Endometrial microvascular endothelial cells (primary cell): ENCODE measurements around the gene NTNG1. TPM values are rescaled to one million over a fixed set of nuclear protein-coding genes. Genes with fewer than 3 reads are reported as not detected.

Experiments
- in situ Hi-C: cut with HindIII; loops from 2 replicates; pipeline ENCODE4 v1.10.0; 2017; ENCODE audit warnings: low sequenced_read_pairs, low pct_unique_long_range_greater_than_20kb; ENCODE audit errors: inconsistent ontology term
- total RNA-seq: library from RNA; depleted of rRNA; stranded (reverse); fragments of >200 nt; gene quantifications from one replicate; pipeline ENCODE4 v1.2.3, GENCODE V29; 2015; ENCODE audit errors: inconsistent ontology term

The NTNG1 gene
- total RNA-seq, 1 donor from 2014 or later: not detected

GRCh38 chr1:107460035-107460434 lies 319.2 kb downstream of the NTNG1 start:
- in situ Hi-C loops: no loop called here

GRCh38 chr1:107464827-107465226 lies 324.0 kb downstream of the NTNG1 start:
- in situ Hi-C loops: no loop called here

- in situ Hi-C loops: no loop called here
These were observed 326.4 kb downstream of the NTNG1 start for GRCh38 chr1:107467286-107467685.

GRCh38 chr1:107467811-107468210 lies 327.0 kb downstream of the NTNG1 start:
- in situ Hi-C loops: no loop called here

- in situ Hi-C loops: no loop called here
These were observed 332.2 kb downstream of the NTNG1 start for GRCh38 chr1:107473065-107473464.

GRCh38 chr1:107474877-107475612 lies 334.2 kb downstream of the NTNG1 start:
- in situ Hi-C loops: no loop called here

- in situ Hi-C loops: no loop called here
These were observed 336.4 kb downstream of the NTNG1 start for GRCh38 chr1:107477233-107477632.

- in situ Hi-C loops: no loop called here
These were observed 339.1 kb downstream of the NTNG1 start for GRCh38 chr1:107479865-107480350.

- in situ Hi-C loops: no loop called here
These were observed 339.9 kb downstream of the NTNG1 start for GRCh38 chr1:107480548-107481415.

- in situ Hi-C loops: no loop called here
These were observed 341.0 kb downstream of the NTNG1 start for GRCh38 chr1:107481756-107482384.

- in situ Hi-C loops: no loop called here
These were observed 343.1 kb downstream of the NTNG1 start for GRCh38 chr1:107483949-107484348.

GRCh38 chr1:107486349-107486748 lies 345.5 kb downstream of the NTNG1 start:
- in situ Hi-C loops: no loop called here

- in situ Hi-C loops: no loop called here
These were observed 346.7 kb downstream of the NTNG1 start for GRCh38 chr1:107487506-107487905.

- in situ Hi-C loops: no loop called here
These were observed 350.7 kb downstream of the NTNG1 start for GRCh38 chr1:107491582-107491981.

GRCh38 chr1:107493111-107493716 lies 352.4 kb downstream of the NTNG1 start:
- in situ Hi-C loops: no loop called here

GRCh38 chr1:107494061-107494460 lies 353.2 kb downstream of the NTNG1 start:
- in situ Hi-C loops: no loop called here

GRCh38 chr1:107496002-107496401 lies 355.2 kb downstream of the NTNG1 start:
- in situ Hi-C loops: no loop called here

- in situ Hi-C loops: no loop called here
These were observed 358.4 kb downstream of the NTNG1 start for GRCh38 chr1:107499139-107499744.
